ENCODE data around the gene CHST15. TPM values are rescaled to one million over a fixed set of nuclear protein-coding genes. Genes with fewer than 3 reads are reported as not detected.

Gene CHST15
- total RNA-seq, 2 experiments from 2014 or later = 0.05 to 0.12 TPM

- ChIA-PET CTCF (interaction anchor here (1.0 kb wide), 1 partner anchor 388 kb away, joined by 4 read pairs; no protein-coding TSS in a partner anchor), POLR2A (no interaction called here)
- no peak overlapping the region for H3K4me3 Mint-ChIP-seq
- H3K9me3 Mint-ChIP-seq = no peaks in the 10 kb centered on the region
- intact Hi-C loops (cut with micrococcal nuclease) = no loop called here
- H3K27ac Mint-ChIP-seq = no peak overlapping the region
- H3K36me3 Mint-ChIP-seq = no peaks in the 10 kb centered on the region
- H3K27me3 Mint-ChIP-seq = peaks cover 64% of the 10 kb centered on the region
- no peak for DNase-seq
- H3K4me1 Mint-ChIP-seq (ENCODE audit: low read depth) = no peaks in the 10 kb centered on the region
Measured at GRCh38 chr10:123970927-123971286, 122.5 kb downstream of the CHST15 start.

GRCh38 chr10:123970207-123970926 is 123.0 kb downstream of the CHST15 start:
- POLR2A ChIA-PET = no interaction called here
- Mint-ChIP-seq H3K4me3 (no peak overlapping the region), H3K9me3 (no peaks in the 10 kb centered on the region), H3K27ac (no peak overlapping the region), H3K36me3 (no peaks in the 10 kb centered on the region), H3K27me3 (peaks cover 66% of the 10 kb centered on the region), H3K4me1 (ENCODE audit: low read depth) (no peaks in the 10 kb centered on the region)
- intact Hi-C loops (cut with micrococcal nuclease) = no loop called here
- CTCF ChIA-PET = interaction anchor here (1.0 kb wide), 1 partner anchor 388 kb away, joined by 4 read pairs; no protein-coding TSS in a partner anchor
- DNase-seq = no peak

- Mint-ChIP-seq H3K4me3 (no peak overlapping the region), H3K27me3 (peaks cover 55% of the 10 kb centered on the region), H3K9me3 (no peaks in the 10 kb centered on the region), H3K27ac (no peak overlapping the region), H3K36me3 (no peaks in the 10 kb centered on the region), H3K4me1 (ENCODE audit: low read depth) (no peaks in the 10 kb centered on the region)
- CTCF ChIA-PET = interaction anchor here (0.6 to 2.1 kb wide), 7 partner anchors 13 to 394 kb away, joined by 3 to 8 read pairs (median 4); no protein-coding TSS in a partner anchor
- POLR2A ChIA-PET = no interaction called here
- DNase-seq = peak; percentile 69
- intact Hi-C loops (cut with micrococcal nuclease) = loop anchor here (2.0 kb wide), 1 partner anchor 835 kb away; no protein-coding TSS in a partner anchor
Measured at GRCh38 chr10:123967626-123968243, 125.7 kb downstream of the CHST15 start.

- POLR2A ChIA-PET = no interaction called here
- Mint-ChIP-seq H3K4me1 (ENCODE audit: low read depth) (no peaks in the 10 kb centered on the region), H3K36me3 (no peaks in the 10 kb centered on the region), H3K27me3 (peaks cover 56% of the 10 kb centered on the region), H3K9me3 (no peaks in the 10 kb centered on the region), H3K4me3 (no peak overlapping the region), H3K27ac (no peak overlapping the region)
- CTCF ChIA-PET = interaction anchor here (0.6 to 2.1 kb wide), 7 partner anchors 12 to 393 kb away, joined by 3 to 8 read pairs (median 4); no protein-coding TSS in a partner anchor
- intact Hi-C loops (cut with micrococcal nuclease) = no loop called here
- DNase-seq = no peak
Measured at GRCh38 chr10:123966896-123967231, 126.5 kb downstream of the CHST15 start.

- peaks cover 50% of the 10 kb centered on the region for H3K27me3 Mint-ChIP-seq
- intact Hi-C loops (cut with micrococcal nuclease) = no loop called here
Measured at GRCh38 chr10:123965973-123966895, 127.2 kb downstream of the CHST15 start.

GRCh38 chr10:123964953-123965352 is 128.4 kb downstream of the CHST15 start:
- Mint-ChIP-seq H3K27me3 (peaks cover 40% of the 10 kb centered on the region), H3K36me3 (no peaks in the 10 kb centered on the region), H3K4me1 (ENCODE audit: low read depth) (no peaks in the 10 kb centered on the region), H3K27ac (no peak overlapping the region), H3K9me3 (no peaks in the 10 kb centered on the region), H3K4me3 (no peak overlapping the region)
- intact Hi-C loops (cut with micrococcal nuclease) = no loop called here
- DNase-seq = no peak
- ChIA-PET CTCF (interaction anchor here (0.6 to 1.5 kb wide), 2 partner anchors 382 to 1994 kb away, joined by 3 to 4 read pairs; no protein-coding TSS in a partner anchor), POLR2A (no interaction called here)

More at GRCh38 chr10:123965973-123966895, 127.2 kb downstream of the CHST15 start:
- H3K27ac Mint-ChIP-seq = no peak overlapping the region
- H3K4me1 Mint-ChIP-seq (ENCODE audit: low read depth) = no peaks in the 10 kb centered on the region
- ChIA-PET CTCF (interaction anchor here (1.1 to 2.0 kb wide), 3 partner anchors 21 to 393 kb away, joined by 3 to 8 read pairs (median 5); no protein-coding TSS in a partner anchor), POLR2A (no interaction called here)
- DNase-seq = no peak
- H3K36me3 Mint-ChIP-seq = no peaks in the 10 kb centered on the region
- H3K4me3 Mint-ChIP-seq = no peak overlapping the region
- no peaks in the 10 kb centered on the region for H3K9me3 Mint-ChIP-seq

GRCh38 chr10:123962756-123963530 is 130.5 kb downstream of the CHST15 start:
- no peaks in the 10 kb centered on the region for H3K4me1 Mint-ChIP-seq (ENCODE audit: low read depth)
- DNase-seq = no peak
- H3K36me3 Mint-ChIP-seq = no peaks in the 10 kb centered on the region
- ChIA-PET POLR2A (interaction anchor here (0.6 kb wide), 1 partner anchor 1716 kb away, joined by 3 read pairs; no protein-coding TSS in a partner anchor), CTCF (interaction anchor here (1.5 kb wide), 1 partner anchor 380 kb away, joined by 4 read pairs; no protein-coding TSS in a partner anchor)
- intact Hi-C loops (cut with micrococcal nuclease) = no loop called here
- no peak overlapping the region for H3K27ac Mint-ChIP-seq
- H3K27me3 Mint-ChIP-seq = peaks cover 22% of the 10 kb centered on the region
- no peaks in the 10 kb centered on the region for H3K9me3 Mint-ChIP-seq
- no peak overlapping the region for H3K4me3 Mint-ChIP-seq

GRCh38 chr10:123958241-123958640 is 135.2 kb downstream of the CHST15 start:
- Mint-ChIP-seq H3K36me3 (no peaks in the 10 kb centered on the region), H3K27ac (no peak overlapping the region), H3K27me3 (peaks cover 9% of the 10 kb centered on the region), H3K4me3 (no peak overlapping the region), H3K9me3 (no peaks in the 10 kb centered on the region), H3K4me1 (ENCODE audit: low read depth) (no peaks in the 10 kb centered on the region)
- ChIA-PET POLR2A (no interaction called here), CTCF (no interaction called here)
- intact Hi-C loops (cut with micrococcal nuclease) = no loop called here
- no peak for DNase-seq

Other genes starting within 250 kb of the CHST15 start
- not detected for gene CPXM2, start 201.8 kb downstream of the CHST15 start, total RNA-seq